ENCODE measurements around the gene SEC63.

The SEC63 gene

DNA sequence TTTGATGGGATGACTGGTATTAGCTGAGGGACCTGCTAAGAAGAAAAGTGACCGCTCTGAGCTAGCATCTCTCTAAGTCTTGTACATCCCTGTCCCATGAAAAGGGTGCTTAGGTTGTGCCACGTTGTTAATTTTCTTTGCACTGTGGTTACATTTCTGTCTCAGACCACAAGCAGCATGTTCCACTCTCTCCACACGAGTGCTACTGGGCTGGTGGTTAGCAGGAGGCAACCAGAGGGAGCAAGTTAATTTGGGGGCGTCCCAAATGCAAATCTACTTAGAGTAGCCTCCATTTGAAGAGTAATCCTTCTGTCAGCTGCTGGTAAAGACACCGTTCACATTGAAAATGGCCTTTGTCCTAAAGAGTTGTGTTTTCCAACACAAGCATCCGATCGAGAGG, 130.5 kb downstream of the SEC63 start:
- no peak overlapping the region for H3K4me3 ChIP-seq (ENCODE audit: low read depth in 1 of 2, low read length in 1 of 2)
- TF ChIP-seq, protein P1, sequence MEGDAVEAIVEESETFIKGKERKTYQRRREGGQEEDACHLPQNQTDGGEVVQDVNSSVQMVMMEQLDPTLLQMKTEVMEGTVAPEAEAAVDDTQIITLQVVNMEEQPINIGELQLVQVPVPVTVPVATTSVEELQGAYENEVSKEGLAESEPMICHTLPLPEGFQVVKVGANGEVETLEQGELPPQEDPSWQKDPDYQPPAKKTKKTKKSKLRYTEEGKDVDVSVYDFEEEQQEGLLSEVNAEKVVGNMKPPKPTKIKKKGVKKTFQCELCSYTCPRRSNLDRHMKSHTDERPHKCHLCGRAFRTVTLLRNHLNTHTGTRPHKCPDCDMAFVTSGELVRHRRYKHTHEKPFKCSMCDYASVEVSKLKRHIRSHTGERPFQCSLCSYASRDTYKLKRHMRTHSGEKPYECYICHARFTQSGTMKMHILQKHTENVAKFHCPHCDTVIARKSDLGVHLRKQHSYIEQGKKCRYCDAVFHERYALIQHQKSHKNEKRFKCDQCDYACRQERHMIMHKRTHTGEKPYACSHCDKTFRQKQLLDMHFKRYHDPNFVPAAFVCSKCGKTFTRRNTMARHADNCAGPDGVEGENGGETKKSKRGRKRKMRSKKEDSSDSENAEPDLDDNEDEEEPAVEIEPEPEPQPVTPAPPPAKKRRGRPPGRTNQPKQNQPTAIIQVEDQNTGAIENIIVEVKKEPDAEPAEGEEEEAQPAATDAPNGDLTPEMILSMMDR (IDR thresholded peaks at IDR 0.05), result no peak
- no peaks in the 10 kb centered on the region for H3K9me3 ChIP-seq
- no peak overlapping the region for H3K27ac ChIP-seq
- H3K27me3 ChIP-seq, result no peaks in the 10 kb centered on the region
- peaks cover 34% of the 10 kb centered on the region in 2 experiments for H3K4me1 ChIP-seq (ENCODE audit: control insufficient read depth in 1 of 2, insufficient read depth in 1 of 2, low read depth in 1 of 2, low read length in 1 of 2)
- H3K36me3 ChIP-seq, result no peaks in the 10 kb centered on the region

DNA sequence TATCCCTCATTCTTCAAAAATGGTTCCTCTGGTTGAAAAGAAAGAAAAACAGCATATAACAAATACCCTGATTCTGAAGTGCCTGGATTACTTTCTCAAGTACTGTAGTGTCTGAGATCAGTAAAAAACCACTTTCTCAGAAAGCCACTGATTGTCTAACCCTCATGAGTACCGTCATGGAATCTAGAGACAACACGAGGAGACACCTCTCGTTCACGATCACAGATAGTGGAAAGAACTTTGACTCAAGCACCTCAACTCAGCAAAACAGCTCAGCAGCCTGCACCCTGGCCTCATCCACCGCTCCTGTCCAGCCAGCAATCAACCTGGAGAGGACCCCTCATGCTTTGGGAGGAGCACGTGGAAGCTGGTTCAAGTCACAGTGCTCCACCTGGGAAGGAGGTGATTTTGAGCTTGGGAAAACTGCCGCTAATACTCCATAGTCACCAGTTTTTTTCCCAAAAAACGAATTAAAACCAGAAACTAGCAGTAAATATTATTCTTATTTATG, 134.9 kb downstream of the SEC63 start:
- H3K4me3 ChIP-seq (ENCODE audit: low read depth in 1 of 2, low read length in 1 of 2), result peak overlapping the region; percentile 51 to 63

DNA sequence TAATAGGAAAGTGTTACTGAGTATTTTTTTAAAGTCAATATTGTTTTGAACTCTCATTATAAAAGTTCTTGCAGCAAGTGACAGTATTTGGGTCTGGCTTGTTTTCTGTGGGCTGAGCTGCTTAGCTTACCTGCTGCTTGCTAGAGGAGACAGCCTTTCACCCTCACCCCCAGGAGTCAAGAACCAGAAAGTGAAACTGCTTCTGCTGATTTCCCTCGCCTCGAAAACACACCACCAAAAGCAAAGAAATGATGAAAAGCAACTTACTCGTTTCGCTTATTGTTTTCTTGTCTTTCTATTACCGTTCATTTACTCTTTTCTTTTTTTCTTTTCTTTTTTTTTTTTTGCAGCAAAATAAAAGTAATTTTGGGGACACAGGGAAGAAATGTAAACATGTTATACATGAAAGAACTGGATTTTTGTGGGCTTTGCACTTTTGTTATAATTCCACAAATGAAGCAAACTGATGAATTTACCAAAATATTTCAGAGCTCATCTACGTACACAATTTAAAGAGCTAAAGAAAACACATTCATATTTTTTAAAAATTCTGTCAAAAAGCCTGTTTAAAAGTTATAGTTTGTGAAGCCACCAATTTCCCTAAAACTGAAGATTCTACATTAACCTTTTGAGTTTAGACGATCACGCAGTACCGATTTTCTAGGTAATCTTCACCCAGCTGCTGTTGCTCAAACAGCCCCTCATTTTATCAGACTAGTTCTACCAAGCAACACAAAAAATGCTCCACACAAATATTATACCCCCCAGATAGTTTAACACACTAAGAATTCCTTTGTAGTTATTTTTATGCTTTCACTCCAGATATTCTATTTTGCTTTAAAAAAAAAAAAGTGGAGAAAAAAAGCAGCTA, 135.6 kb downstream of the SEC63 start:
- peaks cover 51 to 55% of the 10 kb centered on the region in 2 experiments for H3K4me1 ChIP-seq (ENCODE audit: control insufficient read depth in 1 of 2, insufficient read depth in 1 of 2, low read depth in 1 of 2, low read length in 1 of 2)
- peak overlapping the region; percentile 51 to 63 for H3K4me3 ChIP-seq (ENCODE audit: low read depth in 1 of 2, low read length in 1 of 2)
- H3K9me3 ChIP-seq, result no peaks in the 10 kb centered on the region

More for the DNA sequence above, 134.9 kb downstream of the SEC63 start:
- TF ChIP-seq, protein P1 (IDR thresholded peaks at IDR 0.05), result no peak
- H3K9me3 ChIP-seq, result no peaks in the 10 kb centered on the region
- H3K36me3 ChIP-seq, result no peaks in the 10 kb centered on the region
- H3K27me3 ChIP-seq, result peaks cover 6% of the 10 kb centered on the region
- peak overlapping the region; percentile 92 for H3K27ac ChIP-seq
- peaks cover 51 to 55% of the 10 kb centered on the region in 2 experiments for H3K4me1 ChIP-seq (ENCODE audit: control insufficient read depth in 1 of 2, insufficient read depth in 1 of 2, low read depth in 1 of 2, low read length in 1 of 2)

DNA sequence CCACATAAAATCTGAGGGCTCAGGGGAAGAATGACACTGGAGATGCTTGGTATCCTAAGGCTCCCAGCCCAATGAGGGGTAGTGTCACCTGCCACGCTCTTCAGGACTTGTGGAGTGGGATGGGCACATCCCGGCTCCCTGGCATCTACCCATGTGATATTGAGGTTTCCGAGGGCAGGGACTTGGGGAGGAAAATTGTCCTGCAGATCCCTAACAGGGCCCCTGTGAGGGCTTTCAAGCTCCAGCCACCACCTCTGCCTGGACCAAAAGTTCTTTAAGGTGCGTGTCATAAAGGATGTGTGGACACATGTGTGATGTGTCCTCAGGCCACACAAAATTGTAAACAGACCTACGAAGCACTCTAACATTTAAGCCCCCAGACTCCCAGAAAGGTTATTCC, 136.4 kb downstream of the SEC63 start:
- Histone ChIP-seq H3K4me1 (ENCODE audit: control insufficient read depth in 1 of 2, insufficient read depth in 1 of 2, low read depth in 1 of 2, low read length in 1 of 2) (peaks cover 51 to 55% of the 10 kb centered on the region in 2 experiments), H3K27ac (peak overlapping the region; percentile 92), H3K9me3 (no peaks in the 10 kb centered on the region), H3K4me3 (ENCODE audit: low read depth in 1 of 2, low read length in 1 of 2) (peak overlapping the region in 1 of 2 experiments; percentile 63), H3K36me3 (no peaks in the 10 kb centered on the region), H3K27me3 (peaks cover 6% of the 10 kb centered on the region)
- TF ChIP-seq, protein P1 (IDR thresholded peaks at IDR 0.05), result no peak

More for the DNA sequence above, 135.6 kb downstream of the SEC63 start:
- peaks cover 6% of the 10 kb centered on the region for H3K27me3 ChIP-seq
- H3K36me3 ChIP-seq, result no peaks in the 10 kb centered on the region
- TF ChIP-seq, protein P1 (IDR thresholded peaks at IDR 0.05), result no peak
- peak overlapping the region; percentile 92 for H3K27ac ChIP-seq

DNA sequence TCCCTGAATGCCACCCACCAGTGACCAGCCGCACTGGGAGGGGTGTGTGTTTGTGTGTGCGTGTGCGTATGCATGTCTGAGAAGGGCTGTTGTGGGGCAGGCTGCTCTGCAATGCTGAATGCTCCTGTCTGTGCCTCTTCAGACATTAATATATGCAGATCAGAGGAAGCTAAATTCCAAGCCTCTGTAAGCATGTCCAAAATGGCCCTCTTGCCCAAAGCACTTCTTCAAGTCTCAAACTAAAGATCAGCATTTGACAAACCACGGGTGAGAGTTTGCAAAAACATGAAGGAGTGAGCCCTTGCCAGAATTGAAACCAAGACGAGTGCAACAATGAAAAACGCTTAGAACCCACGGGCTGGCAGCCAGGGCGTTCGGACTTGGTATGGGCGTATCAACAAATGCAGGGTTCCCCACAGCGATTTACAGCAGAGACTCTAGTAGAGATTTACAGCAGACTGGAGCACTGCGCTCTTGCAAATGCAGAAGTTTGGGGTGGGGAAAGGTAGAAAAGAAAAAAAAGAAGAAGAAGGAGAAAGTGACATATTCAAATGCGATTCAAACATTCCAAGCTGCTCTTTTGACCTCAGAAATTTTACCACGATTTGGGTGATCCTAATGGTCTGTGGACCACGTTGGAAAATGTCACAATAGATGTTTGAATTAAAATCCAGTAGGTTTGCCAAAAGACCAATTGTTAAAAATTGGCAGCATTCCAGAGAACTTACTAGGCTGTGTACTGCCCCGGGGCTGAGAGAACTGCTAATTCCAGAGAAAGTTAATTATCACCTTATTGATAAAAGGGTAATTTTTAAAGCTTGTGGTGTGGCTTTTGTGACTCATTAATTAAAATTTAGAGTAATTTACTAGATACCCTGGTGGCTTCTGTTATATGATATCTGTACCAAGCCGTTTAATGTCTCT, 137.4 kb downstream of the SEC63 start:
- TF ChIP-seq, protein P1 (IDR thresholded peaks at IDR 0.05), result no peak
- H3K27ac ChIP-seq, result peak overlapping the region; percentile 92

More for the DNA sequence above, 137.4 kb downstream of the SEC63 start:
- Histone ChIP-seq H3K4me3 (ENCODE audit: low read depth in 1 of 2, low read length in 1 of 2) (peak overlapping the region; percentile 35 to 63), H3K27me3 (peaks cover 6% of the 10 kb centered on the region), H3K36me3 (no peaks in the 10 kb centered on the region), H3K9me3 (no peaks in the 10 kb centered on the region), H3K4me1 (ENCODE audit: control insufficient read depth in 1 of 2, insufficient read depth in 1 of 2, low read depth in 1 of 2, low read length in 1 of 2) (peaks cover 51 to 55% of the 10 kb centered on the region in 2 experiments)
